GM12801 (cell line): ENCODE data around the gene TNIP2.

Source experiments
- CTCF ChIP-seq: IDR thresholded peaks from one replicate; pipeline ENCODE4 v1.5.1; 2011; ENCODE audit warnings: control low read depth; ENCODE audit not compliant: insufficient read length; ENCODE audit errors: extremely low read depth

Gene TNIP2

DNA sequence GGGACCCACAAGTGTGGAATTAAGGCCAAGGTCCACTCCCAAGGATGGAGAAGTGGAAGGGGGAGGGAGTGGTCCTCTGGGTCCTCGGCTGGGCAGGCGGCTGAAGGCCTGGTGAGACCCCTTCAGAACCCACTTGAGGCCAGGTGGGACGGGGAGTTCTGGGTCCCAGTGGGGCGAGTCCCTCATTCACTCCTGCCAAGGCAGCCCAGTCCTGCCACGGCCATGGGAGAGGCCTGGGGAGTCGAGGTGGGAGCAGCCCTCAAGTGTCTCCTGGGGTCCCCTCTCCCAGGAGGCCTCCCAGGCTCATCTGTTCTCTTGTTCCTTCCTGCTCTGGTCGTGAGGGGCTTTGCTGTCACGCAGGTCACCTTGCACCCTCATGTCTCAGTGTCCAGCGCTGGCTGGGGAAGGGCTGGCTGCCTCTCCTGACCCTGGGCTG, 30.7 kb upstream of the TNIP2 start:
- no peak for TF ChIP-seq CTCF

- no peak for TF ChIP-seq CTCF
Observed at GRCh38 chr4:2786152-2786671, 30.1 kb upstream of the TNIP2 start.

DNA sequence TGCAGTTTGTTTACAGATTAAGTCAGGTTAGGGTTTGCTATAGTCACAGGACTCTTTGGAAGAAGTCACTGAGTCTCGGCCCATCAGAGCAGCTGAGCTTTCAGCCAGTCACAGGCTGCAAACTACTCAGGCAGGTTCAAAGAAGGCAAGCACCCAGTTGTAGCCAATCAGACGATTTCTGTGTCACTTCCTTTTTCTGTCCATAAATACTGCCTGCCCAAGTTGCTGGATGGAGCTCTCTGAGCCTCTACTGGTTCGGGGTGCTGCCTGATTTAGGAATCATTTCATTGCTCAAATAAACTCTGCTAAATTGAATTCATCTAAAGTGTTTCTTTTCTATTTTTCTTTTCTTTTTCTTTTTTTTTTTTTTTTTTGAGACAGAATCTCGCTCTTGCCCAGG, 29.5 kb upstream of the TNIP2 start:
- TF ChIP-seq CTCF, result no peak

DNA sequence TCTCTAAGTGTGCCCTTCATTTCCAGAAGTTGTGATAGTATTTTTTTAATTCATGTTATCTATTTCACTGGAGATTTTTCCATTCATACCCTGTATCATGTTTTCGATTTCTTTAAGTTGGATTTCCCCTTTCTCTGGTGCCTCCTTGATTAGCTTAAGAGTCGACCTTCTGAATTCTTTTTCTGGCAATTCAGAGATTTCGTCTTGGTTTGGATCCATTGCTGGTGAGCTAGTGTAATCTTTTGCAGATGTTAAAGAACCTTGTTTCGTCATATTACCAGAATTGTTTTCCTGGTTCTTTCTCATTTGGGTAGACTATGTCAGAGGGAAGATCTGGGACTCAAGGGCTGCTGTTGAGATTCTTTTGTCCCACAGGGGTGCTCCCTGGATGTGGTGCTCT, 27.7 kb upstream of the TNIP2 start:
- TF ChIP-seq CTCF, result no peak

GRCh38 chr4:2781911-2782310, 25.8 kb upstream of the TNIP2 start:
- TF ChIP-seq CTCF, result no peak

GRCh38 chr4:2771264-2771663, 15.1 kb upstream of the TNIP2 start:
- no peak for TF ChIP-seq CTCF

- TF ChIP-seq CTCF, result no peak
Observed at GRCh38 chr4:2768921-2769336, 12.8 kb upstream of the TNIP2 start.

- no peak for TF ChIP-seq CTCF
Observed at GRCh38 chr4:2768124-2768523, 12.0 kb upstream of the TNIP2 start.
